Suprapubic skin (tissue), 3 donors: ENCODE measurements around the gene ODAD4.

Experiments
- POLR2A ChIP-seq, 2 donors: fragments of 450-650 bp; IDR thresholded peaks; one replicate each; pipeline ENCODE4 v1.6.1; 2017; ENCODE audit warnings: antibody characterized with exemption in 2 of 2, mild to moderate bottlenecking in 2 of 2, moderate library complexity in 2 of 2
- TF ChIP-seq, protein P1 (sequence below), 2 donors: fragments of 200-600 bp in 1 of 2; fragments of 450-650 bp in 1 of 2; sonication (generic) in 1 of 2; IDR thresholded peaks; one replicate each; pipeline ENCODE4 v1.5.1; 2016 to 2019; ENCODE audit warnings: antibody characterized with exemption in 2 of 2, mild to moderate bottlenecking in 1 of 2, moderate library complexity in 1 of 2

- TF ChIP-seq, protein P1, sequence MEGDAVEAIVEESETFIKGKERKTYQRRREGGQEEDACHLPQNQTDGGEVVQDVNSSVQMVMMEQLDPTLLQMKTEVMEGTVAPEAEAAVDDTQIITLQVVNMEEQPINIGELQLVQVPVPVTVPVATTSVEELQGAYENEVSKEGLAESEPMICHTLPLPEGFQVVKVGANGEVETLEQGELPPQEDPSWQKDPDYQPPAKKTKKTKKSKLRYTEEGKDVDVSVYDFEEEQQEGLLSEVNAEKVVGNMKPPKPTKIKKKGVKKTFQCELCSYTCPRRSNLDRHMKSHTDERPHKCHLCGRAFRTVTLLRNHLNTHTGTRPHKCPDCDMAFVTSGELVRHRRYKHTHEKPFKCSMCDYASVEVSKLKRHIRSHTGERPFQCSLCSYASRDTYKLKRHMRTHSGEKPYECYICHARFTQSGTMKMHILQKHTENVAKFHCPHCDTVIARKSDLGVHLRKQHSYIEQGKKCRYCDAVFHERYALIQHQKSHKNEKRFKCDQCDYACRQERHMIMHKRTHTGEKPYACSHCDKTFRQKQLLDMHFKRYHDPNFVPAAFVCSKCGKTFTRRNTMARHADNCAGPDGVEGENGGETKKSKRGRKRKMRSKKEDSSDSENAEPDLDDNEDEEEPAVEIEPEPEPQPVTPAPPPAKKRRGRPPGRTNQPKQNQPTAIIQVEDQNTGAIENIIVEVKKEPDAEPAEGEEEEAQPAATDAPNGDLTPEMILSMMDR (IDR thresholded peaks at IDR 0.05), result no peak
- no peak for TF ChIP-seq POLR2A (IDR thresholded peaks at IDR 0.05)
These were observed 38.3 kb downstream of the ODAD4 start for GRCh38 chr17:41968676-41969075.
